Smooth muscle cell (in vitro differentiated cells): ENCODE data around the gene MYT1. TPM values are rescaled to one million over a fixed set of nuclear protein-coding genes. Genes with fewer than 3 reads are reported as not detected.

Experiments used
- DNase-seq: peaks from one replicate; lab custom pipeline; 2025; ENCODE audit not compliant: unreplicated experiment; lab: John Stamatoyannopoulos, UW
- H2AFZ ChIP-seq: fragments of 200-600 bp; sonication (generic); 2 replicates; pipeline ENCODE4 v1.6.0; 2016; ENCODE audit warnings: antibody characterized with exemption, low read depth, mild to moderate bottlenecking
- H3F3A ChIP-seq: fragments of 200-600 bp; sonication (generic); 2 replicates; pipeline ENCODE4 v1.6.0; 2017; ENCODE audit warnings: antibody characterized with exemption, low read depth
- H3K27ac ChIP-seq: fragments of 200-600 bp; sonication (generic); 2 replicates; pipeline ENCODE4 v1.5.1; 2016; ENCODE audit warnings: low read depth, mild to moderate bottlenecking
- H3K27me3 ChIP-seq: fragments of 200-600 bp; sonication (generic); 2 replicates; pipeline ENCODE4 v1.6.1; 2016; ENCODE audit warnings: low read depth, mild to moderate bottlenecking
- H3K36me3 ChIP-seq: fragments of 200-600 bp; sonication (generic); 2 replicates; pipeline ENCODE4 v1.5.1; 2016; ENCODE audit warnings: low read depth
- H3K4me1 ChIP-seq: fragments of 200-600 bp; sonication (generic); 2 replicates; pipeline ENCODE4 v1.5.1; 2016; ENCODE audit warnings: low read depth
- H3K4me2 ChIP-seq: fragments of 200-600 bp; sonication (generic); 2 replicates; pipeline ENCODE4 v1.6.0; 2016; ENCODE audit warnings: mild to moderate bottlenecking
- H3K4me3 ChIP-seq: fragments of 200-600 bp; sonication (generic); 2 replicates; pipeline ENCODE4 v1.5.1; 2016; ENCODE audit warnings: mild to moderate bottlenecking
- H3K79me2 ChIP-seq: fragments of 200-600 bp; sonication (generic); 2 replicates; pipeline ENCODE4 v1.6.0; 2016; ENCODE audit warnings: low read depth, mild to moderate bottlenecking
- H3K9ac ChIP-seq: fragments of 200-600 bp; sonication (generic); 2 replicates; pipeline ENCODE4 v1.6.0; 2016; ENCODE audit warnings: low read depth
- H3K9me3 ChIP-seq: fragments of 200-600 bp; sonication (generic); replicated peaks from 2 replicates; pipeline ENCODE4 v1.5.1; 2016; ENCODE audit warnings: low read depth
- H4K20me1 ChIP-seq: fragments of 200-600 bp; sonication (generic); 2 replicates; pipeline ENCODE4 v1.6.0; 2016; ENCODE audit warnings: low read depth
- WGBS: methylation state at CpG from one replicate; pipeline ENCODE4 v1.1.7; 2016; ENCODE audit warnings: low lambda C conversion rate; 5-methylcytosine and 5-hydroxymethylcytosine counted together
- polyA plus RNA-seq: library from polyadenylated mRNA; unstranded; fragments of >200 nt; fragmentation: Nextera tagmentation; extraction: Ambion mirVana; gene quantifications from 2 replicates; pipeline ENCODE4 v1.2.1, GENCODE V29; 2016
- total RNA-seq: library from RNA; depleted of rRNA; stranded (reverse); fragments of >200 nt; gene quantifications from 2 replicates; pipeline ENCODE4 v1.2.3, GENCODE V29; 2014
- TF ChIP-seq, protein P1 (sequence below): fragments of 200-600 bp; sonication (generic); IDR thresholded peaks from 2 replicates; pipeline ENCODE4 v1.5.1; 2017; ENCODE audit warnings: borderline replicate concordance, mild to moderate bottlenecking, antibody characterized with exemption; ENCODE audit not compliant: insufficient read depth, poor library complexity, severe bottlenecking

MYT1 gene
- total and polyA plus RNA-seq, 2 experiments from 2014 or later, result 0.09 TPM; not detected in 1

DNA sequence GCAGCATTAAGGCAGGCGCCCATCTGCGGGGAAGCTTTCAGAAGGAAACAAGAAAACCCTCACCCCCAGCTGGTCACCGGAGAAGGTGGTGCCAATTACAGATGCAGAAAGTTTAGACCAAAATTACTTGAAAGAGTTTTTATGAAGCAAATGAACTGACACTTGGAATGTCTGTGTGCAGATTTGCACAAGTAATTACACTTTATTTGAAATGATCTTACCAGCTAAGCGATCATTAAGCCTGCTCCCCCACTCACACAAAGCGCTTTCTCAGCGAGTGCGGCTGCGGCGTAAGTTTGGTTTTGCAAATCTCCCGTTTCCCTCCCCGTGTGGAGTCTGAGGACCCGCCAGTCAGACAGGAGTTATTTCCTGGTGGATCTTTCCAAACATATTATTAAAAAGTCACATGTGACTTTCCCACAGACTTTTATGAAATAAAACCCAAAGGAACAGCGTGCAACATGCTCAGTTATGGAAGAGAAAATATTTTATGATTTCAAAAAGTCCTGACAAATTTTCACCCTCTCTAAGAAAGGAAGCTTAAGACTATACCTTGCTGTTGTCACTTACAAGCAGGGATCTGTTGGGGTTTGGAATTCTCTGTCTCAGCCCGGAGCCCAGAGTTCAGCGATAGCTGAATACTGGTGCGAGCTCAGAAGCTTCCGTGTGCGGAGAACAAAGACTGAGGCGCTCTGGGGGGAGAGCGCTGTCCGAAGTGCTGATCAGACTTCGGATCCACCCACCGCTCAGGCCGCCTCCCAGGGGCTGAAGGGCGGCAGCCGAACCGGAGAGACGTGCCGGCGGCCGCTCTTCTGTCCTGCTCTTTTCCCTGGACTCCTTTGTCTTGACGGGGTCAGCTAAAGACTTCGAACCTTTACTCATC lies 2.7 kb upstream of the MYT1 start:
- no peak overlapping the region for H3K27ac ChIP-seq
- no peak overlapping the region for H3K4me3 ChIP-seq
- H4K20me1 ChIP-seq, result no peaks in the 10 kb centered on the region
- H3K79me2 ChIP-seq, result no peaks in the 10 kb centered on the region
- peaks cover 54% of the 10 kb centered on the region for H3K27me3 ChIP-seq
- H3K4me2 ChIP-seq, result no peak overlapping the region
- H3F3A ChIP-seq, result no peaks in the 10 kb centered on the region
- peaks cover 21% of the 10 kb centered on the region for H3K4me1 ChIP-seq
- H2AFZ ChIP-seq, result no peak overlapping the region
- H3K9ac ChIP-seq, result no peak overlapping the region
- no peaks in the 10 kb centered on the region for H3K9me3 ChIP-seq
- TF ChIP-seq, protein P1, sequence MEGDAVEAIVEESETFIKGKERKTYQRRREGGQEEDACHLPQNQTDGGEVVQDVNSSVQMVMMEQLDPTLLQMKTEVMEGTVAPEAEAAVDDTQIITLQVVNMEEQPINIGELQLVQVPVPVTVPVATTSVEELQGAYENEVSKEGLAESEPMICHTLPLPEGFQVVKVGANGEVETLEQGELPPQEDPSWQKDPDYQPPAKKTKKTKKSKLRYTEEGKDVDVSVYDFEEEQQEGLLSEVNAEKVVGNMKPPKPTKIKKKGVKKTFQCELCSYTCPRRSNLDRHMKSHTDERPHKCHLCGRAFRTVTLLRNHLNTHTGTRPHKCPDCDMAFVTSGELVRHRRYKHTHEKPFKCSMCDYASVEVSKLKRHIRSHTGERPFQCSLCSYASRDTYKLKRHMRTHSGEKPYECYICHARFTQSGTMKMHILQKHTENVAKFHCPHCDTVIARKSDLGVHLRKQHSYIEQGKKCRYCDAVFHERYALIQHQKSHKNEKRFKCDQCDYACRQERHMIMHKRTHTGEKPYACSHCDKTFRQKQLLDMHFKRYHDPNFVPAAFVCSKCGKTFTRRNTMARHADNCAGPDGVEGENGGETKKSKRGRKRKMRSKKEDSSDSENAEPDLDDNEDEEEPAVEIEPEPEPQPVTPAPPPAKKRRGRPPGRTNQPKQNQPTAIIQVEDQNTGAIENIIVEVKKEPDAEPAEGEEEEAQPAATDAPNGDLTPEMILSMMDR, result no peak
- WGBS, result 23% methylated on average over 31 of the region's 33 CpGs
- no peak for DNase-seq
- H3K36me3 ChIP-seq, result no peaks in the 10 kb centered on the region

DNA sequence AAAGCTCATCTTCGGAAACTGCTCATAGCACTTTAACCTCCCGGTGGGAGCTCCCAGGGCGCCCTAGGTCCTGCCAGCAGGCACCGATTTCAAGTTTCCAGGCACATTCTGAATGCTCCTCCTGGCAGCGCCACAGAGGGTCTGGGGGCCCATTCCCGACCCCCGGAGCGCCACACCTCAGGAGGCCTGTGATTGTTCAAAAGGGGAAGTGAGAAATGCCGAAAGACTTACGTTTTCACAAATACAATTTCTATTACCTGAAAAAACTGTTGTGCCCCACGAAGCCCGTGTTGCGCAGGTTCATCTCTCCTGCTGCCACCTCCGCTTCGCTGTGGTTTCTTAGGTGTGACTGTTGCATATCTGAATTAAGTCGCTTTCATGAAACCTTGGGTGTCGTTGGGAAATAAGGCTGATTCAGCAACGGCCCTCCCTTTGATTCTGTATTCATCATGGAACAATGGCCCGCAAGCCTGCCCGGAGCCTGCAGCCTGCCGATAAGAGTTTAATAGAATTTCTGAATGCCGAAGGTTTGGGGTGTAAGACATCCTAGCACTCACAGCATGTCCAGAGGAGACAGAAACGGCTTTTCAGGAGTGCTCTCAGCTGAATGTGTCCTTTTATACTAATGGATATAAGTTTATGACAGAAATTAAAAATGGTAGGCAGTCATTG lies 1.9 kb upstream of the MYT1 start:
- H3K9me3 ChIP-seq, result no peaks in the 10 kb centered on the region
- H3K79me2 ChIP-seq, result no peaks in the 10 kb centered on the region
- H3K36me3 ChIP-seq, result no peaks in the 10 kb centered on the region
- TF ChIP-seq, protein P1, result no peak
- H3K4me2 ChIP-seq, result no peak overlapping the region
- no peaks in the 10 kb centered on the region for H3F3A ChIP-seq
- peaks cover 21% of the 10 kb centered on the region for H3K4me1 ChIP-seq
- no peak overlapping the region for H3K27ac ChIP-seq
- H2AFZ ChIP-seq, result no peak overlapping the region
- H4K20me1 ChIP-seq, result no peaks in the 10 kb centered on the region
- 59% methylated on average over 23 of the region's 23 CpGs for WGBS
- no peak overlapping the region for H3K4me3 ChIP-seq
- H3K27me3 ChIP-seq, result peaks cover 54% of the 10 kb centered on the region
- no peak overlapping the region for H3K9ac ChIP-seq
- DNase-seq, result no peak

DNA sequence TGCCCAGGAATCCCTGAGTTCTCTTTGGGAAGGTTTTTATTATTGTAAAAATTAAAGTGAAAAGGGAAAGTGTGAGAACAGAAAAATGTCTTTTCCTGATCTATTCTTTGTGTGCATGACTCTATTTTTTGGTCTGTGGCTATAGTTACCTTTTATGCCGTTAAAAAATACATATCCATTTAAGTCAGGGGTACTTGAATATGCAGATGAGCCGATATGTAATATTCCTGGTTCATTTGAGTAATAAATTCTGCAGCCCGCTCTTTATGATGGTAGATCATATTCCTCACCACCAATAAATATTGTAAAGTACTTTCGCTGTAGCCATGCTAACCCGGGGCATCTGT lies 503 bp upstream of the MYT1 start:
- Histone ChIP-seq H3K9me3 (no peaks in the 10 kb centered on the region), H2AFZ (no peak overlapping the region), H3K79me2 (no peaks in the 10 kb centered on the region), H3K27me3 (peaks cover 54% of the 10 kb centered on the region), H3K36me3 (no peaks in the 10 kb centered on the region), H3F3A (no peaks in the 10 kb centered on the region), H3K4me2 (no peak overlapping the region), H3K4me3 (no peak overlapping the region), H4K20me1 (no peaks in the 10 kb centered on the region), H3K27ac (no peak overlapping the region), H3K4me1 (peaks cover 29% of the 10 kb centered on the region), H3K9ac (no peak overlapping the region)
- no peak for DNase-seq
- TF ChIP-seq, protein P1, result no peak
- 93% methylated on average over 5 of the region's 5 CpGs for WGBS
